GM19035 (cell line): ENCODE results near the gene TTLL8.

Source experiments
- ATAC-seq: cut with Tn5 transposase; IDR thresholded peaks from one replicate; pipeline ENCODE4 v1.9.1; 2021; ENCODE audit not compliant: unreplicated experiment

TTLL8 gene

DNA sequence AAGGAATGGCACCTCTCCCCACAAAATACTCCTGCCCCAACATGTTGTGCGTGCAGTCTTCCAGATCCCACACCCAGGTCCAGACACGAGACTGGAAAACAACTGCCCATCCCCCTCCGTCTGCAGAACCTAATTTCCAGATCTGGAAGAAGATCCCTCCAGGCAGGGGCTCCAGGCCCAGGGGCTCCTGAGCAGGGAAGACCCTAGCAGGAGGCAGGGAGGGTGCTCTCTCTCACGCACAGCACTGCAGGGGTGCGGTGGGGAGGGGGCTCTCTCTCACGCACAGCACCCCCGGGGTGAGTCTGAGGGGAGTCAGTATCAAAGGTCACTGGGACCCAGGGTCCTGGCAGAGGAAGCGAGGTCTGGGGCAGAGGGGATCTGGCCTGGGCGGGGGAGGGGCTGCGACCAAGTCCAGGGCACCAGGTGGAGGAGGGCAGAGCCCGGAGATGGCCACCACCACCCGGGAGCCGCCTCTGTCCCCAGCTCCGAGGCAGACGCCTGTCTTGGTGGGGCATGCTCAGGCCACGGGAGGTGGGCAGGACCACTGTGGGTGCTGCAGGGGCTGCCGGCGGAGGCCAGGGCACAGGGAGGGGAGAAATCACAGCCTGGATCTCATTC lies 25.5 kb upstream of the TTLL8 start:
- no peak for ATAC-seq

DNA sequence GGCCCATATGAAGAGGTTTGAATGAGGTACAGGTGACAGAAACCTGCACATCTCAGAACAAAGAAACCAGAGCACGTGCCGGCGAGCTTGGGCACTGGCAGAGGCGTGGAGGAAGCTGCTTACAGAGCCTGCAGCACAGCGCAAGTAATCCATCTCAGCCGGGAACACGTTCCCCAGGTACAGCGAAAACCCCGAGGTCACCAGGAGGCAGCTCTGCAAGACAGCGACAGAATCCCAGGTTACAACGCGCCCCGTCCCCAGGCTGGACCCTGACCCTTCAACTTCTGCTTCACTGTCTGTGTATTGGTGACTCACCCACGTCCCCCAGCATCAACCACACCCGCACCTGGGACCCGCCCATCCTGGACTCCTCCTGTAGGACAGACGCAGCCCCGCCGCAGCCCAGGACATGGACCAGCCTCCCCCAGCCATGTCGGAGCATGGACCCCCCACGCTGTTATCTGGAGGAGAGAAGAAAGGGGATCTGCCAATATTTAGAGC lies 24.9 kb upstream of the TTLL8 start:
- ATAC-seq, result no peak

DNA sequence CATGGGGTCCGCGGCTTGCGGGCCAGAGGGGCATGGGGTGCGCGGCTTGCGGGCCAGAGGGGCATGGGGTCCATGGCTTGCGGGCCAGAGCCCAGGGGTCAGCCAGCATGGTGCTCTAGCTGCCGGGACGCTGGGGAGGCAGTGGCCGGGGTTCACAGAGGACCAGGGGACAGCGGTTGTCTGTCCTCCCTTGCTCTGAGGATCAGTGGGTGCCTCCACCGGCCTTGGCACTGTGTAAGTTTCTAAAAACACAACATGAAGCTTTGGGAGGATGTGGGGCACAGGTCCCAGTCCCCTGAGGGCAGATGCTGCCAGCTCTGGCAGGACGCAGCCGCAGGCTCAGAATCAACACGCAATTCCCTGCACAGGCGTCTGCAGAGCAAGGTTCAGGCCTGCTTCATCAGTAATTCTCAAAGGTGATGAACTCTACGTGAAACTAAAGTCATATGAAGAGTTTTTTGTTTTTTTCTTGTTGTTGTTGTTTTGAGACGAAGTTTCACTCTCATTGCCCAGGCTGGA lies 24.2 kb upstream of the TTLL8 start:
- no peak for ATAC-seq

DNA sequence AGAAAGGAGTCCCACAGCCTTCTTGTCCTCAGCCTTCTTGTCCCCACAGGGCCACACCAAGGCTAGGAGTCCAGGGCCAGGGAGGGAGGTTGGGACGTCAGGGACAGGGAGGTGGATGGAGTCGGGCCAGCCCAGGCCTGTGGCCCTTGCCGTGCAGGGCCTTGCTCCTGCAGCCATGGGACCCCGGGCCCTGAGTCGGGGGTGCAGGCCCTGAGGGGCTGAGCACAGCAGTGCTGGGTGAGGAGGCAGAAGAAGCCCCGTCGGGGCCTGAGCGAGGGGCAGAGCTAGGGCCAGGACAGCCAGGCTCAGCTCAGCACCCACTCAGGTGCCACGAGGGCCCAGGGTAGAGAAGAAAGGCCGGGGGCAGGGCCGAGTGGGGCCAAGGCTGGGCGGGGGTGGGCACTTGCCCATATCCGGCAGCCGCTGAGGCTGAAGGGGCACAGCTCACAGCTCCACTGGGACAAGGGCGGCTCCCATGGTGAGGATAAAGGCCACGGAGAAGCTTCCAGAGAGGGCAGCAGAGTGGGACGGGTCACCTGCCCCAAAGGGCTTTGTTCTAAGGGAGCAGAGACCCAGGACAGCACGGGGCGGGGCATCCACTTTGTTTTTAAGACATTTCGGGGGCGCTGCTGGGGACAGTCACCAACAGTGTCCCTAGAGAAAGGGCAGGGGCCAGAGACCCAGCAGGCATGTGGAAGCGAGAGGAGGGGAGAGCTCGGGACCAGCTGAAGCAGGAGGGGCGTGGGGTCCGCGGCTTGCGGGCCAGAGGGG lies 23.5 kb upstream of the TTLL8 start:
- no peak for ATAC-seq

DNA sequence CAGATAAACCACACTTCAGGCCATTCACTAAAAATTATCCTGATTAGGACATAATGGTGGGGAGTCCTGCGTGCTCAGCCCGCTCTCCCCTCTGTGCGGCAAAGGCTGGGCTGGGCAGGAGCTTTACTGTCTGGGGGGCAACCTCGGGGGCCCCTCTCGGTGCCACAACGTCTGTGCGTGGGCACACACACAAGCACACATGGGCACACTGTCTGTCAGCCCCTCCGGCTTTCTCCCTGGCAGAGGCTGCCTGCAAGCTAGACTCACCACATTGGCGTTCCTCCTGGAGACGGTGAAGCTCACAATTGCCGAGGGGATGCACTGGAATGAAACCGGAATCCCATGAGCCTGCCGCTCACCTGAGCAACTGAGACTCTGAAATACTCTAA lies 22.0 kb upstream of the TTLL8 start:
- ATAC-seq, result no peak

DNA sequence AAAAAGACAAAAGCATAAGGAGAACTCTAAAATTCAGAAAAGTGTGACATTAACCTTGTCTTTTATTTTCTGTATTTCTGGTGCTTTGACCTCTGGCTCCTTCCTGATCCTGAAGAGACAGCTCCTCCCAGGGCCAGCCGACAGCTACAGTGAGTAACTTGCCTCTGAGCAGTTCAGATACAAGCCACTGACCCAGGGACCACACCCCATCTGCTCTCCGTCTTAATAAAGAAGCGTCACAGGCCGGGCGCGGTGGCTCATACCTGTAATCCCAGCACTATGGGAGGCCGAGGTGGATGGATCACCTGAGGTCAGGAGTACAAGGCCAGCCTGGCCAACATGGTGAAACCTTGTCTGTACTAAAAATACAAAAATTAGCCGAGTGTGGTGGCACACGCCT lies 20.7 kb upstream of the TTLL8 start:
- ATAC-seq, result no peak

DNA sequence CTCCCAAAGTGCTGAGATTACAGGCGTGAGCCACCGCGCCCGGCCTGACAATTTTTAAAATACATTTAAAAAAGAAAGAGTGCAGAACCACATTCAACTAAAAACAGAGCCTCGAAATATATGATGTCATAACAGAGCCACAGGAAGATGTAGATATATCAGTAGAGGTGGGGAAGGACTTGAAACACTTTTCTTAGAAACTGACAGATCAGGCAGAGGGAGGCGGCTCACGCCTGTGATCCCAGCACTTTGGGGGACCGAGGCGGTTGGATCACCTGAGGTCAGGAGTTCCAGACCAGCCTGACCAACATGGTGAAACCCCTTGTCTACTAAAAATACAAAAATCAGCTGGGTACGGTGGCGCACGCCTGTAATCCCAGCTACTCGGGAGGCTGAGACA lies 20.1 kb upstream of the TTLL8 start:
- no peak for ATAC-seq

DNA sequence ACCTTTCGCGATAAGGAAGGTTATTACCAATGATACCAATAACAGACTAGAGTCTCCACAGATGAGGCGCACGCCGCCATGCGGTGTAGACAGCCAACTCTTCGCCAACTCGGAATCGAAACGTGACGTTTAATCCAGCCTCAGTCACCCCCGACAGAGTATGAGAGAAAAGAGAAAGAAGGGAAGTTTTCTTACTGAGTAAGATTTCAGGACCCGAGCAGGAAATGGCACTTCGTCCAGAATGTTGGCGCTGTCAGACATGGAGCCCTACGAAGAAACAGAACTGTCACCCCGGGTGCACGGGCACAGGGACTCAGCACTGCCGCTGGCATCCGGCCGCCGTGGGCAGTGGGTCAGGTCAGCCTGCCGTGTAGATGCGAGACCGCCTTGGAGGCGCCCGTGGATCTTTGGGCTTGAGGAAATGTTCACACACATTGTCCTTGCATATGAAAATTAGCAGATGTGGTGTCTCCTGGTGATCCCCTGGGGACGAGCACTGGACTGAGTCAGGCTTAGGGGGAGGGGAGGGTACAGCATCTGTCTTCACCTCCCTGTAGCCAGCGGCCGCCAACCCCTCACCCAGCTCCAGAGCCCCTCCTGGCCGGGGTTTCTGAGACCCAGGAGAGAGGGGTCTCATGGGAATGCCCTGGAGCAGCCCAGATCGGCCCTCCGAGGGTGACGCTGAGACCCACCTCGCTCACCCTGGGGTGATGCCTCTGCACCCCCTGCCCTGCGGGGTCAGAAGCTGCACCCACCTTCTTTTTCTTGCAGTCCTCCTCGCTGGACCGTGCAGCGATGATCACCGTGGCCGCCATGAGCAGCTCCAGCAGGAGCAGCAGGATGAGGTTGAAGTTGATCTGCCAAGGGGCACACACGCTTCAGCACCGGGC lies 18.8 kb upstream of the TTLL8 start:
- ATAC-seq, result no peak

DNA sequence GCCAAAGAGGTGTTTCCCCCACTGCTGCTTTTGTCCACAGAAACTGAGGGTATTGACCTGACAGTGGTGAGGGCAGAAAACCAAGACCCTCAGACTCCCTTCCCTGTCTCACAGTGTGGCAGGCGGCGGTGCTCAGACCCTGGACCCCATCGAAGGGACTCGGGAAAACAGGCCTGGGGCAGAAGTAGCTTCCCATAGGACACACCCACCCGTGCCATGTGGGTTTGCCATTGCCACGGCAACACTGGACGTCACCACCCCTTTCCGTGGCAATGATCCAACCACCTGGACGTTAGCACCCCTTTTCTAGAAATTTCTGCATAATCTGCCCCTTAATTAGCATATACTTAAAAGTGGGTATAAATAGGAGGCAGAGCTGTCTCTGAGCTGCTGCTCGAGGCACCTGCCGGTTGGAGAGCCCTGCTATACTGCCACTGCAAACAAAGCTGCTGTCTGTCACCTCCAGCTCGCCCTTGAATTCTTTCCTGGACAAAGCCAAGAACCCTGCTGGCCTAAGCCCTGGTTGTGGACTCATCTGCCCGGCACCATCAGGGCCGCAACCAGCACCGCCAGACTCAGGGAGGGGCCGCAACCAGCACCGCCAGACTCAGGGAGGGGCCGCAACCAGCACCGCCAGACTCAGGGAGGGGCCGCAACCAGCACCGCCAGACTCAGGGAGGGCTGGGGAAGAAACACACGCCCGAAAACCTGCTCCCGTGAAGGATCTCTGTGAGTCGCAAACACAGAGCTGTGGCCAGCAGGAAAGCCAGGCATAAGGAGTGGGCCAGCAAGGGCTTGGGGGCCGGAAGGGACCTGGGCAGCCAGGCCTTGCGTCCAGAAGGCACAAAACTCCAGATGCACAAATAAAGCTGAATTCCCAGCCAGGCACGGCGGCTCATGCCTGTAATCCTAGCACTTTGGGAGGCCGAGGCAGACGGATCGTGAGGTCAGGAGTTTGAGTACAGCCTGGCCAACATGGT lies 16.7 kb upstream of the TTLL8 start:
- no peak for ATAC-seq

DNA sequence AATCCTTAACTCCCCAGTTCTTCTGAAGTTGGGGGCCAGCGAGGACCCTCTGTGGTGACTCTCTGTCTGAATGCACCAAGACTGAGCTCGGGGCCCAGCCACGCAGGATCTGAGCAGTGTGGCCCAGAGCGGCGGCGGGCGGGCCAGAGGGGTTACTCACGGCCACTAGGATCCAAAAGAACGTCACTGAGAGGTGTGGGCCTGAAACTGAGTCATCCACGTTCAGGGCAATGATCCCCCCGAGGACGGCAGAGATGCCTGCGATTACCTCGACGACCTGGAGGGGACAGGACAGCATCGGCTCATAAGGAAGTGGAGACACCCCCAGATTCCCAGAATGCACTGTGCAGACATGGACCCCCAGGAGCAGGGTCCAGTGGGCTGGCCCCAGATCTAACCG lies 16.0 kb upstream of the TTLL8 start:
- ATAC-seq, result no peak

DNA sequence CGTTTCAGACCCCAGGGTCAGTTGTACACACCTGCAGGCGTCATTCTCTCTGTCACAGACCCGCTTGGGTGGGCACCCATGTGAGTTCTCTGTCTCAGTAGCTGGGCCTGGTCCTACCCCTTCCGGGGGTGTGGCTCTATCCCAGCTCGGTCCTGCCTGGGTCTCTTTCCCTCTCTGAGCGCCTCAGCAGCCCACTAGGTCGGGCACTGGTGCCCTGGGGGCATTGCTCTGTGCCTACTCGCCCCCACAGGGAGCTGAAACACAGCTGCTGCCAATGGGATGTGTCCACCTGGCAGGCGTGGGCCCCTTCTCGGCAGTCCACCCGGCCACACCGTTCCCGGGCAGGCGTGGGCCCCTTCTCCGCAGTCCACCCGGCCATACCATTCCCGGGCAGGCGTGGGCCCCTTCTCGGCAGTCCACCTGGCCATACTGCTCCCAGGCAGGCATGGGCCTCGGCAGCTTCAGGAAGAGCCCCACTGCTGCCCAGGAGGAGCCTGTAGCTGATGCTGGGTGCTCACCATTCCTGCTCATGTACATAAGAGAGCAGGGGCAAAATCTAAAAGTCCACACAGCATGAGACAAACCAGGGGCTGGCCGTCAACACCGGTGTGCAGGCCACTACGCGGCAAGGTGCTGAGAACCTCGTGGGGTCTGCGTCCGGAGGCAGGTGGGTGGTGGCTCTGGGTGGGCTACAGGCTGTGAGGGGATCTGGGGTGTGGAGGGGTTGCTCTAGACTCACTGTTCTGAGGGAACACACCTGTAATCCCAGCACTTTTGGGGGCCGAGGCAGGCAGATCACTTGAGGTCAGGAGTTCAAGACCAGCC lies 14.8 kb upstream of the TTLL8 start:
- no peak for ATAC-seq

DNA sequence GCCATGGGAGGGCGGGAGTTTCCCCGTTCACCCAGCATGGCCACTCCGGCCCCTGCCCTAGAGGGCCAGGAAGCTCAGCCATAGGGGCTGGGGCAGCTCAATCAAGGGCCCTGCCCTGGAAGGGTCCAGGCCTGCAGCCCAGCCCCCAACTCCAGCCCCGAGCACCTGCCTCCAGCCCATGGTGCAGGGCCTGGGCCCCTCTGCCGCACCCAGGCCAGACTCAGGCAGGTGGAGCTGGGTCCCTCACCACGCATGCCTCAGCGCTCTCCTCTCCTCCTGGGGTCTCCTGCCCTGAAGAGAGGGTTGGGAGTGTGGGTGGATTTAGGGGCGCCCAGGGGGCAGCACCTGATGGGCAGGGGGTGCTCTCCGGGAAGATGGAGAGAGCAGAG lies 14.1 kb upstream of the TTLL8 start:
- ATAC-seq, result no peak

DNA sequence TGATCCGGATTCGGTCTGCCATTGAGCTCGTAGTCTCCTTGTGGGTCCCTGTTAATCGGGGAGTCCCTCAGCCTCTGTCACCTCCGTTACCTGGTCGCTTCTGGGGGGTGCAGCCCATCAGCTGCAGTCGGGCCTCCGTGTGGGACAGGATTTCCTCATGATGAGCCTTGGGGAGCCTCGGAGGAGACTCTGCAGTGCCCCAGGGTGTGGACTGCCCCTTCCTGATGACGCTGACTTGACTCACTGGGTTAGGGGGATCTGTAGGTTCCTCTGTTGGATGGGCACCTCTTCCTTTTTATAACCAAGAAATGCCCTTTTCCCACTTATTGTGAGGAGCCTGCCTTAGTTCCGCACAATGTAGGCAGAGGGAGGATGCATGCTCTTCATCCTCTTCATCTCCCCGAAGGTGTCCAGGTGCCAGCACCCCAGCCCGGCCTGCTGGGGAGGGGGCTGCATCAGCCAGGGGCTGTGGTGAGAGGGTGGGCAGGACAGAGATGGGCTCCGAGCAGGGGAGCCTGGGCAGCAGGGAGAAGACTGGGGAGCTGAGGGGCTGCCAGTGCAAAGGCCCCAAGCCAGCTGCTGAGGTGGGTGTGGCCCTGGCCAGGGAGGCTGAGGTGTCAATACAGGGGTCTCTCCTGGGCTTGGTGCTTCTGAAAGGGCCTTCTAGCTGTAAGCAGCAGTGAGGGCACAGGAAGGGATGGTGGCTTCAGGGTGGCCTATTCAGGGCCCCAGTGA lies 13.5 kb upstream of the TTLL8 start:
- ATAC-seq, result no peak

DNA sequence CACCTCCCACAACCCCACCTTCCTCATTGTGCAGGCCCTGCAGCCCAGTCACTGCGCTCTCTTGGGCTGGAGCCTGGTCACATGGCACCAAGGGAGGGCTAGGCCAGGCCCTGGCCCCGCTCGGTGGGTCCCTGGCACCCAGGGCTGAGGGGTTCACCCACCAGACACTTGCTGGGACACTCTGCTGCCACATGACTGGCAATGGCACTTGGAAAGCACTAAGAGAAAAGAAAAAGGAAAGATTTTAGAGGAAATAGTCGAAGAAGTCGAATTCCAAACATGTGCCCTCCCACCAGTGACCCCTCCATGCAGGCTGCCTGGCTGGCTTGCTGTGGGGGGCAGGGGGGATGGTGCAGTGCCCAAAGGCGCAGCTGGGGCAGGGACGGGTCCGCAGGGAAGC lies 12.3 kb upstream of the TTLL8 start:
- ATAC-seq, result no peak

DNA sequence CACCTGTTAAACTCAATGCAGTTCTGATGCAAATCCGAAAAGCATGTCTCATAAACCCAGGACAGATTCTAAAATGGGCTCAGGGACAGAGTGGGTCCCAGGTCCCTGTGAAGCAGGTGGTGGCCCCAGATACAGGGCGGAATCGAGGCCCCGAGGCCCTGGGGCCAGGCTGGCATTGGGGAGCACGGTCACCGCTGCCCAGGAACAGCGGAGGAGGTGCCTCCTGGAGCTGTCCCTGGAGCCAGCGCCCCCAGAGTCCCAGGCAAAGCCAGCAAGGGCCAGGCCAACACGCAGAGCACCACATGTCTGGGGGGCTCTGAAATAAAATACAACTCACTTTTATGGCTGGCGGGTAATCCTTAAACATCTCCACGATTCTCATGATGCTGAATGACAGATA lies 10.0 kb upstream of the TTLL8 start:
- ATAC-seq, result no peak

DNA sequence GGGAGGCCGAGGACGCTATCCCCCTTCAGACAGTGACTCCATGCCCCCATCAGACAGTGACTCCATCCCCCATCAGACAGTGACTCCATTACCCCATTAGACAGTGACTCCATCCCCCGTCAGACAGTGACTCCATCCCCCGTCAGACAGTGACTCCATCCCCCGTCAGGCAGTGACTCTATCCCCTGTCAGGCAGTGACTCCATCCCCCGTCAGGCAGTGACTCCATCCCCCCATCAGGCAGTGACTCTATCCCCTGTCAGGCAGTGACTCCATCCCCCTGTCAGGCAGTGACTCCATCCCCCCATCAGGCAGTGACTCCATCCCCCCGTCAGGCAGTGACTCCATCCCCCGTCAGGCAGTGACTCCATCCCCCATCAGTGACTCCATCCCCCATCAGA lies 9.1 kb upstream of the TTLL8 start:
- ATAC-seq, result no peak

DNA sequence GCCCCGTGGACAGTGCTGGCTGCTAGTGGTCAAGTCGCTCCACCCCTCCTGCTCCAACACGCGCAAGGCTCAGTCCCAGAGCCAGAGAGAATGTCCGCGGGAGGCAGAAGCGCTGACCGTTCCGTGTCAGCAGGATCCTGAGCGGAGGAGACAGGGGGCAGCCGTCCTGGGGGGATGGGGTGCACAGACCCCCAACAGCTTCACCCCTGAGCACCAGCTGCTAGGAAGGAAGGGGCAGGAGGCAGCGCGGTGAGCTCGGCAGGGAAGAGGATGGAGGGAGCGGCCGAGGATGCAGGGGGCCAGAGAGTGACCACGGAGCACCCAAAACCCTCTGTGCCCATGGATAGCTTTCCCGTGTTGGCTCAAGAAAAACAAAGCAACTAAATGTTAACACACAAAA lies 6.4 kb upstream of the TTLL8 start:
- ATAC-seq, result no peak

DNA sequence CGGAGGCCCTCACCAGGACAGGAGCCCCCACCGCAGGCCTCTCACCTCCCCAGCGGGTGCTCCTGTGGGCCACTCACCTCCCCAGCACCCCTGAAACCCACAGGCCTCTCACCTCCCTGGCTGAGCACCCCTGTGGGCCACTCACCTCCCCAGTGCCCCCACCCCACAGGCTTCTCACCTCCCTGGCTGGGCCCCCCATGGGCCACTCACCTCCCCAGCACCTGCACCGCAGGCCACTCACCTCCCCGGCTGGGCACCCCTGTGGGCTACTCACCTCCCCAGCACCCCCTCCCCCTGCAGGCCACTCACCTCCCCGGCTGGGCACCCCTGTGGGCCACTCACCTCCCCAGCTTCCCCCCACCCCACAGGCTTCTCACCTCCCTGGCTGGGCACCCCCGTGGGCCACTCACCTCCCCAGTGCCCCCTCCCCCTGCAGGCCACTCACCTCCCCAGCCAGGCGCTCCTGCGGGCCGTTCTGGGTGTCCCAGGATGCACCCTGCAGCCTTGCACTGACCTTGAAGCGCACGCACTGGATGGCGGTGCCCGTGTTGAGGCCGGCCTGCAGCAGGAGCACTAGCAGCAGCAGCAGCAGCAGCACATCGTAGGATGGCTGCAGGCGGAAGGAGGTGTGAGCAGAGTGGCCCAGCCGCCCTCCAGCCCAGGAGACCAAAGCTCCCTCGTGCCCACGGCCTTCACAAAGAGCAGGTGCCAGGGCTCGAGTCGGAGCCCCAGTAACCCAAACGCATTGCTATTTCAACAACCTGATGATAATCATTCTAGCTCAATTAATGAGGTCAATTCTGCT lies 5.7 kb upstream of the TTLL8 start:
- no peak for ATAC-seq
